GM10266 (cell line): Measurements from ENCODE around the gene ZNF831.

Experiments
- DNase-seq: peaks from one replicate; pipeline ENCODE4 v3.0.0; 2012; ENCODE audit errors: extremely low spot score
- CTCF ChIP-seq: IDR thresholded peaks from 2 replicates; pipeline ENCODE4 v1.5.1; 2012; ENCODE audit warnings: mild to moderate bottlenecking, low read depth; ENCODE audit not compliant: control insufficient read depth, insufficient read depth; ENCODE audit errors: missing control alignments

ZNF831 gene

GRCh38 chr20:59231124-59231804, 67.6 kb downstream of the ZNF831 start:
- TF ChIP-seq CTCF, result no peak
- DNase-seq, result no peak

GRCh38 chr20:59232618-59233017, 69.0 kb downstream of the ZNF831 start:
- DNase-seq, result no peak
- TF ChIP-seq CTCF, result no peak

- DNase-seq, result no peak
- no peak for TF ChIP-seq CTCF
Measured at GRCh38 chr20:59235226-59235625, 71.6 kb downstream of the ZNF831 start.

- DNase-seq, result no peak
- TF ChIP-seq CTCF, result no peak
Measured at GRCh38 chr20:59240006-59240405, 76.4 kb downstream of the ZNF831 start.

- no peak for TF ChIP-seq CTCF
Measured at GRCh38 chr20:59242714-59243626, 79.3 kb downstream of the ZNF831 start.

GRCh38 chr20:59246691-59247400, 83.2 kb downstream of the ZNF831 start:
- no peak for TF ChIP-seq CTCF
- DNase-seq, result no peak

More at GRCh38 chr20:59242714-59243626, 79.3 kb downstream of the ZNF831 start:
- no peak for DNase-seq
